SH-SY5Y (cell line): ENCODE results near the gene LAPTM5.

Experiments used
- GATA2 ChIP-seq: IDR thresholded peaks from 2 replicates; pipeline ENCODE4 v1.6.1; 2011; ENCODE audit warnings: mild to moderate bottlenecking, low read depth, low read length
- GATA3 ChIP-seq: IDR thresholded peaks from 2 replicates; pipeline ENCODE4 v1.6.1; 2011; ENCODE audit warnings: low read depth, mild to moderate bottlenecking, low read length, moderate library complexity

Gene LAPTM5

DNA sequence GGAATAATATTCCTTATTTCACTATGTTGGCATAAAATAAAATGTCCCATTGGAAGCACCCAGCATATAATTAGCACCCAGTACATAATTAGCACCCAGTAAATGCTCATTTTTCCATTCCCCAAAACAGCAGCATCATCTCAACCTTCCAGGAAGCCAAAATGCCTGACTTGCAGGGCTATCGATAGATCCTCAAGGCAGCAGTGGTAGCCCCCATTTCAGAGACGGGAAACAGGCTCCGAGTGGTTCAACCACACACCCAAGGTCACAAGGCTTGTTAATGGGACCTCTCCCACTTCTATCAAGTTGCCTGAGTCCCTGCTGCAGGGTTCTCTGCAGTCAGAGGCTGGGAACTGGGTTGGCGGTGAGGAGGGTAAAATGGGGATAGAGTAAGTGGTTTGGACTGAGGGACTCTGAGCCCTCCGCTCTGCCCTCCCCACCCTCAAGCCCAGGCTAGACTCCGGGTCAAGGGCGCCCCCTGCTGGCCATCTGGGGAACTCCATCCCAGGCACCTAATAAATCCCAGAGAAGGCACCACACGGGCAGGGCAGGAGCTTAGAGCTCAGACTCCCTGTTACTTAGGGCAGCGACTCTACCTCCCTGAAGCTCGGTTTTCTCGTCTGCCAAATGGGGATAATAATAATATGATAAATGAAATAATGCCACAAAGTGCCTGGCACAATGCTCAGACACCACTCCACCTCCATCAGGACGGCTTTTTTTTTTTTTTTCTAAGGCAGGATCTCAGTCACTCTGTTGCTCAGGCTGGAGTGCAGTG is 21.9 kb upstream of the LAPTM5 start:
- TF ChIP-seq GATA3 = no peak
- TF ChIP-seq GATA2 = no peak

GRCh38 chr1:30778979-30779293 is 21.4 kb upstream of the LAPTM5 start:
- TF ChIP-seq GATA2 (no peak), GATA3 (no peak)

DNA sequence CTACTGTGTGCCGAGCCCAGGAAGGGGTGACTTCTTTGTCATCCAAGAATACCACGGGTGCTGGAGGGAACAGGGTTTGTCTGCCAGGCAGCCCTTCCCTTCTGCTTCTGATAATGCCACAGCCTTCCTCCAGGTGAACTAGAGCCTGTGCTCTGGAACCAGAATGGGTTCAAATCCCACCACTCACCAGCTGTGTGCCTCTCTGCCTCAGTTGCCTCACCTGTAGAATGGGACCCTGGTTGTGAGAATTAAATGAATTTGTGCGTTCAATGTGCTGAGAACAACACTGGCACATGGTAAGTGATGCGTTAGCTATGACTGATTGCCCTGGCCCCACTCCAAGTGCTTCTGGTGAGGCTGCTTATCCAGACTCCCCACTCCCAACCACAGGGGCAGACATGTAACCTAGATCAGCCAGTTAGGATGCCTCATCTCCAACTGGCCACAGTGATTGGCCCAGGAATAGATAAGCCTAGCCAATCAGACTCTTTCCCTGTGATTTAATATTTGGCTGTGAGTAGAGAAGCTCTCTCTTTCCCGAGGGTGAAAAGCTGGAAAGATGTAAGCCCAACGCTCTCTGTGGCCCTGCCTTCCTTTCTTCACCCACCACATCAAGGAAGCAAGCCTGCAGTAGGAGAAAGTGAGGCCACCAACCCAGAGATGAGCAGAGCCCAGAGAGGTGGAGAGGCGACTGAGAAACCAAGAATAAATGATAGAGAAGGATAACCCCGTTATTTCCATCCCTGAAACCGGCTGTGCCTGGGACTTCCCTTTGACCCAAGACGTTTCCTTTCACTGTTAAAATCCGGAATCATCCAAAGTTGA is 20.8 kb upstream of the LAPTM5 start:
- TF ChIP-seq GATA3 (no peak), GATA2 (peak; percentile 39; the same call in 1 of the 2 replicates)

- no peak for TF ChIP-seq GATA3
- no peak for TF ChIP-seq GATA2
Observed at GRCh38 chr1:30777904-30778153, 20.3 kb upstream of the LAPTM5 start.

GRCh38 chr1:30777060-30777903 is 19.7 kb upstream of the LAPTM5 start:
- TF ChIP-seq GATA2 = no peak
- TF ChIP-seq GATA3 = no peak

DNA sequence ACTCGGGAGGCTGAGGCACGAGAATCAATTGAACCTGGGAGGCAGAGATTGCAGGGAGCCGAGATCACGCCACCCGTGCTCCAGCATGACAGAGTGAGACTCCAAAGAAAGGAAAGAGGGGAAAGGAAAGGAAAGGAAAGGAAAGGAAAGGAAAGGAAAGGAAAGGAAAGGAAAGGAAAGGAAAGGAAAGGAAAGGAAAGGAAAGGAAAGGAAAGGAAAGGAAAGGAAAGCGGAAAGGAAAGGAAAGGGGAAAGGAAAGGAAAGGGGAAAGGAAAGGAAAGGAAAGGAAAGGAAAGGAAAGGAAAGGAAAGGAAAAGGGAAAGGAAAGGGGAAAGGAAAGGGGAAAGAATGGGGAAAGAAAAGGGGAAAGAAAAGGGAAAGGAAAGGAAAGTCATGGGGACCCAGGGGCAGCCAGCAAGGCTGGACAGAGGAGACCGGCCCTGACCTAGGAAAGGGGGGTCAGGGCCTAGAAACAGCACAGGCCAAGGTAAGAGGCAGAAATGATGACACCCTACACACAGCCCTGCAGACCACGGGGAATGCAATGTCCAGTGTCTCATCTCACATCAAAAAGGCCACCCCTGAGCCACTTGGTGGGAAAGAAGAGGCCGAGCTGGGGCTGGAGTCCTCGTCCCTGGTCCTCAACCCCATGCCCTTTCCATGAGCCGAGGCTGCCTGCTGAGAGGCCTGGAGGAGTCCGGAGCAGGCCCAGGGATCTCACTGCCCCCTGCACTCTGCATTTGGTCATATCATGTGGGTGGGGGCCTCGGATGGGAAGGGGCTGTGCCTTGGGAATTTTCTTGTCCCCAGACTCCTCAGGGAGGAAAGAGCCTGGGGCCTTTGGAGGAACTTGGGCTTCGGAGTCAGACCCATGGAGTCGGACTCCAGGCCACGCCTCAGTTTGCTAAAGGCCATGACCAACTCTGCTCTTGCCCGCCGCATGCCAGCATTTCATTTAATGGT is 18.8 kb upstream of the LAPTM5 start:
- TF ChIP-seq GATA3 (no peak), GATA2 (no peak)

- TF ChIP-seq GATA2 = no peak
- no peak for TF ChIP-seq GATA3
Observed at GRCh38 chr1:30775433-30775975, 17.9 kb upstream of the LAPTM5 start.

- no peak for TF ChIP-seq GATA2
- TF ChIP-seq GATA3 = no peak
Observed at GRCh38 chr1:30774550-30775432, 17.2 kb upstream of the LAPTM5 start.

- TF ChIP-seq GATA3 (no peak), GATA2 (no peak)
Observed at GRCh38 chr1:30773722-30774358, 16.3 kb upstream of the LAPTM5 start.

GRCh38 chr1:30771005-30771404 is 13.4 kb upstream of the LAPTM5 start:
- TF ChIP-seq GATA2 (no peak), GATA3 (no peak)

- TF ChIP-seq GATA2 (no peak), GATA3 (no peak)
Observed at GRCh38 chr1:30770150-30770549, 12.6 kb upstream of the LAPTM5 start.
